NCI-H345 (cell line): ENCODE results near the gene WWOX.

ENCODE experiments used
- DNase-seq: peaks from one replicate; lab custom pipeline; 2025; lab: John Stamatoyannopoulos, UW

WWOX gene

GRCh38 chr16:79069633-79070032 is 970.2 kb downstream of the WWOX start:
- DNase-seq, result no peak

- DNase-seq, result peak; percentile 38
Observed at GRCh38 chr16:79071424-79071823, 972.0 kb downstream of the WWOX start.

GRCh38 chr16:79072517-79072916 is 973.1 kb downstream of the WWOX start:
- DNase-seq, result no peak

GRCh38 chr16:79073566-79073965 is 974.1 kb downstream of the WWOX start:
- no peak for DNase-seq

- no peak for DNase-seq
Observed at GRCh38 chr16:79074541-79074940, 975.1 kb downstream of the WWOX start.

GRCh38 chr16:79074951-79075350 is 975.5 kb downstream of the WWOX start:
- no peak for DNase-seq

- DNase-seq, result no peak
Observed at GRCh38 chr16:79076047-79076767, 976.8 kb downstream of the WWOX start.

GRCh38 chr16:79077346-79077745 is 977.9 kb downstream of the WWOX start:
- no peak for DNase-seq

- DNase-seq, result no peak
Observed at GRCh38 chr16:79079656-79080420, 980.4 kb downstream of the WWOX start.

GRCh38 chr16:79081297-79082066 is 982.0 kb downstream of the WWOX start:
- no peak for DNase-seq

- no peak for DNase-seq
Observed at GRCh38 chr16:79082970-79083369, 983.5 kb downstream of the WWOX start.

- no peak for DNase-seq
Observed at GRCh38 chr16:79083508-79084299, 984.2 kb downstream of the WWOX start.

- DNase-seq, result no peak
Observed at GRCh38 chr16:79088971-79089370, 989.5 kb downstream of the WWOX start.

GRCh38 chr16:79089735-79090284 is 990.4 kb downstream of the WWOX start:
- DNase-seq, result no peak

GRCh38 chr16:79090966-79091365 is 991.5 kb downstream of the WWOX start:
- no peak for DNase-seq

GRCh38 chr16:79092846-79093245 is 993.4 kb downstream of the WWOX start:
- no peak for DNase-seq

- no peak for DNase-seq
Observed at GRCh38 chr16:79093554-79093967, 994.1 kb downstream of the WWOX start.

GRCh38 chr16:79096246-79096645 is 996.8 kb downstream of the WWOX start:
- no peak for DNase-seq

GRCh38 chr16:79097166-79097565 is 997.7 kb downstream of the WWOX start:
- DNase-seq, result no peak

- no peak for DNase-seq
Observed at GRCh38 chr16:79097771-79098170, 998.3 kb downstream of the WWOX start.

- DNase-seq, result no peak
Observed at GRCh38 chr16:79098907-79099306, 999.5 kb downstream of the WWOX start.

- DNase-seq, result no peak
Observed at GRCh38 chr16:79099716-79100115, 1000.3 kb downstream of the WWOX start.
